ENCODE data around the gene KCNQ1. TPM values are rescaled to one million over a fixed set of nuclear protein-coding genes. Genes with fewer than 3 reads are reported as not detected.
A peak's percentile ranks its signal among the peaks of the same experiment; 100 is the strongest.

KCNQ1 gene
- total RNA-seq, 3 donors from 2014 or later: 15.5 to 44.7 (median 37.4) TPM

- no peaks in the 10 kb centered on the region for H3K9me3 ChIP-seq
- intact Hi-C loops (cut with DNase I, micrococcal nuclease): no loop called here
- H3K4me1 ChIP-seq (ENCODE audit: low read depth): no peaks in the 10 kb centered on the region
- TF ChIP-seq, protein P1, sequence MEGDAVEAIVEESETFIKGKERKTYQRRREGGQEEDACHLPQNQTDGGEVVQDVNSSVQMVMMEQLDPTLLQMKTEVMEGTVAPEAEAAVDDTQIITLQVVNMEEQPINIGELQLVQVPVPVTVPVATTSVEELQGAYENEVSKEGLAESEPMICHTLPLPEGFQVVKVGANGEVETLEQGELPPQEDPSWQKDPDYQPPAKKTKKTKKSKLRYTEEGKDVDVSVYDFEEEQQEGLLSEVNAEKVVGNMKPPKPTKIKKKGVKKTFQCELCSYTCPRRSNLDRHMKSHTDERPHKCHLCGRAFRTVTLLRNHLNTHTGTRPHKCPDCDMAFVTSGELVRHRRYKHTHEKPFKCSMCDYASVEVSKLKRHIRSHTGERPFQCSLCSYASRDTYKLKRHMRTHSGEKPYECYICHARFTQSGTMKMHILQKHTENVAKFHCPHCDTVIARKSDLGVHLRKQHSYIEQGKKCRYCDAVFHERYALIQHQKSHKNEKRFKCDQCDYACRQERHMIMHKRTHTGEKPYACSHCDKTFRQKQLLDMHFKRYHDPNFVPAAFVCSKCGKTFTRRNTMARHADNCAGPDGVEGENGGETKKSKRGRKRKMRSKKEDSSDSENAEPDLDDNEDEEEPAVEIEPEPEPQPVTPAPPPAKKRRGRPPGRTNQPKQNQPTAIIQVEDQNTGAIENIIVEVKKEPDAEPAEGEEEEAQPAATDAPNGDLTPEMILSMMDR (IDR thresholded peaks at IDR 0.05): no peak
- DNase-seq: no peak
- H3K36me3 ChIP-seq (ENCODE audit: low read depth): no peaks in the 10 kb centered on the region
- no peak for ATAC-seq
- H3K4me3 ChIP-seq: no peak overlapping the region
These were observed 389.9 kb downstream of the KCNQ1 start for GRCh38 chr11:2834503-2835273.

DNA sequence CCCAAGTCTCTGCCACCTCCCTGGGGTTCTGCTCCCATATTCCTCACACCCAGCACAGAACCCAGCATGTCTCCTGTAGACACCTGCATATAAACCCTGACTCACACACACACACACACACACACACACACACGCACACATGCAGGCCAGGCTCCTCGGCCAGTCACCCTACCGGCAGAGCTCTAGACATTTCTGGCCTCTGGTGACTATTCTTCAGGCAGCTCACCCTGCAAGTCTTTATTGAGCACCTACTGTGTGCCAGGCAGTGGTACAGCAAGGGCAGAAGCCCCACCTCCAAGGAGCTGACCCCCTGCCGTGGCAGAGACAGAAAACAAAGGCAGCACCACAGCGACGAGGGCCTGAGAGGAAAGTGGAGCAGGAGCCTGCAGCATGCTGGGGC, 390.5 kb downstream of the KCNQ1 start:
- no peaks in the 10 kb centered on the region for H3K4me1 ChIP-seq (ENCODE audit: low read depth)
- intact Hi-C loops (cut with DNase I, micrococcal nuclease): no loop called here
- TF ChIP-seq, protein P1 (IDR thresholded peaks at IDR 0.05): no peak
- H3K9me3 ChIP-seq: no peaks in the 10 kb centered on the region
- no peak for DNase-seq
- no peak overlapping the region for H3K4me3 ChIP-seq
- no peak for ATAC-seq
- H3K36me3 ChIP-seq (ENCODE audit: low read depth): no peaks in the 10 kb centered on the region

GRCh38 chr11:2835751-2836150, 390.9 kb downstream of the KCNQ1 start:
- intact Hi-C loops (cut with DNase I, micrococcal nuclease): no loop called here
- TF ChIP-seq, protein P1 (IDR thresholded peaks at IDR 0.05): no peak
- Histone ChIP-seq H3K4me3 (no peak overlapping the region), H3K36me3 (ENCODE audit: low read depth) (no peaks in the 10 kb centered on the region), H3K4me1 (ENCODE audit: low read depth) (no peaks in the 10 kb centered on the region), H3K9me3 (no peaks in the 10 kb centered on the region)
- no peak for ATAC-seq
- DNase-seq: no peak

DNA sequence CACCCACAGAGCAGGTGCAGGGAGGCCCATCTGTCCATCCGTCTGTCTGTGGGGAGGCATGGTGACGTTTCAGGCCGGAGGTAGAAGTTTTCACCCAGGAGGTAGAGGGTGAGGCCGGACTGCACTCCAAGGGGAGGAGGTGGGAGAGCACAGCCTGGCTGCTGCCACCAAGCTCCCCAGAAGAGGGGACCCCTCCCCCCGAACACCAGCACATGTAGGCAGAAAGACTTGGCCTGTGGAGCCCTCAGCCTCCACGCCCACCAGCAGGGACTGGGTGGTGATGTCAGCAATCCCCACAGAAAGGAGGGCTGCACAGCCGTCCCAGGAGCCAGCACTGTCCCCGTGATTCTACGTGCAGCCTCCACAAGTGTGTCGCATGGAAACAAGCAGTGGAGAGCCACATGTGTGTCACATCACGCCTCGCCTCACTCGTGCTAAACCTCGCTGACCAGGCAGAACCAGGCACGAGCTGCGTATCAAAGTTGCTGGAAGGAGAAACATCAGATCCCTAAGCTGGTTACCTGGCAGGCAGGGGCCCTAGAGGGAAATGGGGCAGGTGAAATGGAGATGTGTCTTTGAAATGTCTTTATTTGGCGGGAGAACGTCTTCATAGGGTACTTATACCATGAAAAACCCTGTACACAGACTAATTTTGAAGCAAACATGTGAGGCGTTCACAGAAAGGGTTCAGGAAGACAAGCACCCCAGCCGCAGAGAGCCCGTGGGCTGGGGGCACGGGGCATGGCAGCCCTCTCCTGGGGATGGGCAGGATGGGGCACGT, 391.7 kb downstream of the KCNQ1 start:
- Histone ChIP-seq H3K4me1 (ENCODE audit: low read depth) (no peaks in the 10 kb centered on the region), H3K36me3 (ENCODE audit: low read depth) (no peaks in the 10 kb centered on the region), H3K4me3 (no peak overlapping the region), H3K9me3 (no peaks in the 10 kb centered on the region)
- DNase-seq (no peak), ATAC-seq (no peak)
- intact Hi-C loops (cut with DNase I, micrococcal nuclease): no loop called here
- TF ChIP-seq, protein P1 (IDR thresholded peaks at IDR 0.05): no peak

- intact Hi-C loops (cut with DNase I, micrococcal nuclease): no loop called here
- ATAC-seq (peak; percentile 75), DNase-seq (peak; percentile 66 to 74 (median 71))
- TF ChIP-seq, protein P1 (IDR thresholded peaks at IDR 0.05): no peak
- no peaks in the 10 kb centered on the region for H3K36me3 ChIP-seq (ENCODE audit: low read depth)
- H3K4me1 ChIP-seq (ENCODE audit: low read depth): no peaks in the 10 kb centered on the region
- H3K4me3 ChIP-seq: no peak overlapping the region
- H3K9me3 ChIP-seq: no peaks in the 10 kb centered on the region
These were observed 392.3 kb downstream of the KCNQ1 start for GRCh38 chr11:2837096-2837601.
